ENCODE results near the gene EVC2.

EVC2 gene

DNA sequence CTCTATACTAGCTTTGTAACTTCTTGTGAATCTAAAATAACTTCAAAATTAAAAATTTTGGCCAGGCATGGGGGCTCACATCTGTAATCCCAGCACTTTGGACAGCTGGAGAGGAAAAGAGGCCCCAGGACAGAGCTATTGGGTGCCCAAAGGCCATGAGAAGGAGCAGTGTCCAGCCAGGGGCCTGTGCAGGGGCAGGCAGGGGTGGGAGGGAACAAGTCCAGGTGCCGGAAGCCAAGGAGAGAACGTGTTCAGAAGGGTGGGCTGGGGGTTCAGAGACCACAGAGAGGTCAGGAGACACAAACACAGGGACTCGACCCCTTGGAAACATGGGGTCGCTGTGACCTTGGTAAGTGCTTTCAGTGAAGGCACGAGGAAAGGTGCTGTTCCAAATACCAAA lies 138.9 kb downstream of the EVC2 start:
- DNase-seq (ENCODE audit: low read depth) = no peak
- in situ Hi-C loops (cut with HindIII; ENCODE audit: low sequenced_read_pairs) = no loop called here
- H3K4me3 ChIP-seq (ENCODE audit: low read depth, low read length) = no peak overlapping the region
- TF ChIP-seq, protein P1, sequence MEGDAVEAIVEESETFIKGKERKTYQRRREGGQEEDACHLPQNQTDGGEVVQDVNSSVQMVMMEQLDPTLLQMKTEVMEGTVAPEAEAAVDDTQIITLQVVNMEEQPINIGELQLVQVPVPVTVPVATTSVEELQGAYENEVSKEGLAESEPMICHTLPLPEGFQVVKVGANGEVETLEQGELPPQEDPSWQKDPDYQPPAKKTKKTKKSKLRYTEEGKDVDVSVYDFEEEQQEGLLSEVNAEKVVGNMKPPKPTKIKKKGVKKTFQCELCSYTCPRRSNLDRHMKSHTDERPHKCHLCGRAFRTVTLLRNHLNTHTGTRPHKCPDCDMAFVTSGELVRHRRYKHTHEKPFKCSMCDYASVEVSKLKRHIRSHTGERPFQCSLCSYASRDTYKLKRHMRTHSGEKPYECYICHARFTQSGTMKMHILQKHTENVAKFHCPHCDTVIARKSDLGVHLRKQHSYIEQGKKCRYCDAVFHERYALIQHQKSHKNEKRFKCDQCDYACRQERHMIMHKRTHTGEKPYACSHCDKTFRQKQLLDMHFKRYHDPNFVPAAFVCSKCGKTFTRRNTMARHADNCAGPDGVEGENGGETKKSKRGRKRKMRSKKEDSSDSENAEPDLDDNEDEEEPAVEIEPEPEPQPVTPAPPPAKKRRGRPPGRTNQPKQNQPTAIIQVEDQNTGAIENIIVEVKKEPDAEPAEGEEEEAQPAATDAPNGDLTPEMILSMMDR (IDR thresholded peaks at IDR 0.05; ENCODE audit: low read depth, low read length, missing control alignments) = no peak

DNA sequence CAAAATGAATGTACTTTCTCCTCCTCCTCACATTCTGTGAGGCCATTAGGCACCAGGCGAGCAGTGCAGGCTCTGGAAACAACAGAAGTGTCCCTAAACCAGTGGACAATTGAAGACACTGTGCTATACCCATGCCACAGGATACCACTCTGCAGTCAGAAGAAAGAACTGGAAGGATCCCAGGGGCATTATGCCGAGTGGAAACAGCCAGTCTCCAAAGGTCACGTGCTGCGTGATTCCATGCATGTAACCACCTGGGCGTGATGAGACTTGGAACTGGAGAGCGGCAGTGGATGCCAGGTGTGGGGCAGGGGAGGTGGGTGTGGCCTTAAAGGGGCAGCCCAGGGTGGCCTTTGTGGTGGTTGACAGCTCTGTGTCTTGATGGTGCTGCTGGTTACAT lies 139.4 kb downstream of the EVC2 start:
- TF ChIP-seq, protein P1 (IDR thresholded peaks at IDR 0.05; ENCODE audit: low read depth, low read length, missing control alignments) = no peak
- no peak for DNase-seq (ENCODE audit: low read depth)
- in situ Hi-C loops (cut with HindIII; ENCODE audit: low sequenced_read_pairs) = no loop called here
- H3K4me3 ChIP-seq (ENCODE audit: low read depth, low read length) = no peak overlapping the region

DNA sequence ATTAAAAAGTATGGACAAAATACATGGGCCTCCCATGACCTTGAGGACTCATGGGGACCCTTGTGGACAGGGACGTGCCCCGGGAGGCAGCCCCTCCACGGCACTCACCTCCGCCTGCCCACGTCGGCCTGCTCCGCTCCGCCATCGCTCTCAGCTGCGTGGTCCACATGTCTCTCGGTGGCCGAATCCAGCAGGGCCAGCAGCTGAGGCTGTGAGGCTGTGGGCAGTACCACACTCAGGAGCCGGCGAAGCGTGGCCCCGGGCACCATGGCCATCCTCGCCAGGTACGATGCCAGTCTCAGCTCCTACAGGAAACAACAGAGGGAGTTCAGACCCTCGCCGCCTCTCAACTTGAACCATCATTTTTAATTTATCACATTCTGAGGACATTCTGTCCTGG lies 140.0 kb downstream of the EVC2 start:
- in situ Hi-C loops (cut with HindIII; ENCODE audit: low sequenced_read_pairs) = no loop called here
- TF ChIP-seq, protein P1 (IDR thresholded peaks at IDR 0.05; ENCODE audit: low read depth, low read length, missing control alignments) = no peak
- no peak overlapping the region for H3K4me3 ChIP-seq (ENCODE audit: low read depth, low read length)
- DNase-seq (ENCODE audit: low read depth) = no peak

DNA sequence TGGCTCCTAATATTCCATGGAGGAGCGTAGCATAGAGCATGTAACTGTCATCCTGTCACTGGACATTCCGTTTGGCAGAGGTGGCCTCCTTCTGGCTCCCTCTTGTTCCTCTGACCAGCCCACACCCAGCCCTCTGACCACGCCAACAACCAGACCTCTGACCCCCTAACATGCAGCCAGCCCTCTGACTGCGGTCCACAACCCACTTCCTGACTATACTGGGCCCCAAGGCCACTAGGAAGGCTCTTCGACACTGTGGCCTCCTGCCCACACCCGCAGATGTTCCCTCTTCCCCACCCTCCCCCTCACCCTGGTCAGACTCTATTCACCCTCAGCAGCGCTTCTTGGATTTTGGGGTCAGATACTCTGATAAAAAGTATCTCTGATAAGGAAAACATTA lies 141.4 kb downstream of the EVC2 start:
- in situ Hi-C loops (cut with HindIII; ENCODE audit: low sequenced_read_pairs) = no loop called here
- H3K4me3 ChIP-seq (ENCODE audit: low read depth, low read length) = no peak overlapping the region
- TF ChIP-seq, protein P1 (IDR thresholded peaks at IDR 0.05; ENCODE audit: low read depth, low read length, missing control alignments) = no peak

DNA sequence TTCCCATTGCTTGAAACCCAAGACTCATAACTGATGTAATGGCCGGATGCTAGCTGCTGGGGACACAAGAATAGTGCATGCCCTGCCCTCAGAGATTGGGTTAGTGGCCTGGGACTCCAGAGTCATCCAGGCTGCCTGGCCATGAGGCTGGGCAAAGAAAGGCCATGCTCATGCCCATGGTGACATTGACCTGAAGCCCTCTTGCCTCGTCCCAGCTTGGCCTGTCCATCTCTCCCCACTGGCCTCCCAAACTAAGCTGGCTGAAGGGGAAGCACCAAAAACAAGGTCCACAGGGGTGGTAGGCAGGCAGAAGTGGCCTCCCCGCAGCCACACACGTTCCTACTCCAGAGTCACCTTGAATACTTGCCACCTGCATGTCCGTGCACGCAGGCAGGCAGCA lies 141.8 kb downstream of the EVC2 start:
- in situ Hi-C loops (cut with HindIII; ENCODE audit: low sequenced_read_pairs) = no loop called here
- DNase-seq (ENCODE audit: low read depth) = no peak
- no peak overlapping the region for H3K4me3 ChIP-seq (ENCODE audit: low read depth, low read length)
- TF ChIP-seq, protein P1 (IDR thresholded peaks at IDR 0.05; ENCODE audit: low read depth, low read length, missing control alignments) = no peak

More for the DNA sequence above, 141.4 kb downstream of the EVC2 start:
- DNase-seq (ENCODE audit: low read depth) = no peak

DNA sequence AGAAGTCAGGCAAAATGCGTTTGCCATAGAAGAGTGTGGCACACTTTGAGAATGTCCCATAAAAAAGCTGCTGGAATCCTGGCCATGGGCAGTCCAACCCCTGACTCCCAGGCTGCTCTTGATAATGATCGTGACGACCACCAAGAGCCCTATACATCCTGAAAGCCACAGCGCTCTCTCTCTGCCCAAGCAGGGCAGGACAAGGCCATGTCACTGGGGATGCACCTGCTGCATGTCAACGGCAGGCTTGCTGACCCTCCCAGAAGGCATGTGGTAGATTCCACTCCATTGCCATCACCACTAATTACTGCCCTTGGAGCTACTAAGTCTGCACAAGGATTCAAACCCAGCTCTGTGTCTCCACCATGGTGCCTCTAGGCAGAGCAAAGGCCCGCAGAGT lies 144.5 kb downstream of the EVC2 start:
- no peak for DNase-seq (ENCODE audit: low read depth)
- H3K4me3 ChIP-seq (ENCODE audit: low read depth, low read length) = no peak overlapping the region
- TF ChIP-seq, protein P1 (IDR thresholded peaks at IDR 0.05; ENCODE audit: low read depth, low read length, missing control alignments) = no peak
- in situ Hi-C loops (cut with HindIII; ENCODE audit: low sequenced_read_pairs) = no loop called here

DNA sequence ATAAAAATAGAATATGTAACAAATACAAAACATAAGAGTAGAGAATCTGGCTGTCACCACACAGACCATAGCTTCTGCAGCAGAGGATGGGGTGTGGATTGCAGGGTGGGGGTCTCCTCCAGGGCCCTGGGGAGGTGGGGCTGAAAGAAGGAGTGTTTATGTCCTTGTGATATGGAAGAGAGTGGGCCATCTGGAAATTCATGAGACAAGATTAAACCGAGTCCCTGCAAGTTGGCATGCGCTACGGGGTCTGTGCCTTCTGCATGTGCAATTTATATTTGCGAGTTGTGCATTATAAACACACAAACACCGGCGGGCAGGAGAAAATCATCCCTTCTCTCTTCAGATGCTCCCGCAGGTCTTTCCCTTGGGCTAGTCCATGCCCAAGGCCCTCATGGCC lies 145.9 kb downstream of the EVC2 start:
- TF ChIP-seq, protein P1 (IDR thresholded peaks at IDR 0.05; ENCODE audit: low read depth, low read length, missing control alignments) = no peak
- no peak overlapping the region for H3K4me3 ChIP-seq (ENCODE audit: low read depth, low read length)
- in situ Hi-C loops (cut with HindIII; ENCODE audit: low sequenced_read_pairs) = no loop called here
- DNase-seq (ENCODE audit: low read depth) = no peak
